GM12864 (cell line): ENCODE data around the gene CASQ2.

Experiments used
- DNase-seq: peaks from one replicate; pipeline ENCODE4 v3.0.0-alpha.2; 2011; ENCODE audit warnings: low read depth
- H3K4me3 ChIP-seq: 2 replicates; pipeline ENCODE4 v1.5.1; 2011; ENCODE audit warnings: mild to moderate bottlenecking, low read depth, low read length, control low read depth
- CTCF ChIP-seq: IDR thresholded peaks from 2 replicates; pipeline ENCODE4 v1.5.1; 2011; ENCODE audit warnings: low read depth, mild to moderate bottlenecking, moderate library complexity, low read length, control low read depth, inconsistent platforms; ENCODE audit errors: missing control alignments

CASQ2 gene

GRCh38 chr1:115796036-115796435 is 27.5 kb upstream of the CASQ2 start:
- DNase-seq: no peak
- no peak for TF ChIP-seq CTCF
- H3K4me3 ChIP-seq: no peak overlapping the region

- no peak for TF ChIP-seq CTCF
- no peak overlapping the region for H3K4me3 ChIP-seq
- DNase-seq: no peak
Observed at GRCh38 chr1:115794976-115795639, 26.6 kb upstream of the CASQ2 start.

- H3K4me3 ChIP-seq: no peak overlapping the region
- no peak for DNase-seq
- no peak for TF ChIP-seq CTCF
Observed at GRCh38 chr1:115793162-115793561, 24.6 kb upstream of the CASQ2 start.

- TF ChIP-seq CTCF: no peak
- no peak overlapping the region for H3K4me3 ChIP-seq
- DNase-seq: no peak
Observed at GRCh38 chr1:115791816-115792215, 23.3 kb upstream of the CASQ2 start.

- H3K4me3 ChIP-seq: no peak overlapping the region
- no peak for TF ChIP-seq CTCF
- no peak for DNase-seq
Observed at GRCh38 chr1:115790846-115791245, 22.3 kb upstream of the CASQ2 start.

- TF ChIP-seq CTCF: no peak
- H3K4me3 ChIP-seq: no peak overlapping the region
- no peak for DNase-seq
Observed at GRCh38 chr1:115790356-115790755, 21.8 kb upstream of the CASQ2 start.

GRCh38 chr1:115783311-115783710 is 14.8 kb upstream of the CASQ2 start:
- TF ChIP-seq CTCF: no peak
- DNase-seq: no peak

More at GRCh38 chr1:115783311-115783710, 14.8 kb upstream of the CASQ2 start:
- H3K4me3 ChIP-seq: no peak overlapping the region
